ENCODE results near the gene LSAMP.

Gene LSAMP

GRCh38 chr3:116432795-116433194, 12.5 kb downstream of the LSAMP start:
- no peak for DNase-seq

DNA sequence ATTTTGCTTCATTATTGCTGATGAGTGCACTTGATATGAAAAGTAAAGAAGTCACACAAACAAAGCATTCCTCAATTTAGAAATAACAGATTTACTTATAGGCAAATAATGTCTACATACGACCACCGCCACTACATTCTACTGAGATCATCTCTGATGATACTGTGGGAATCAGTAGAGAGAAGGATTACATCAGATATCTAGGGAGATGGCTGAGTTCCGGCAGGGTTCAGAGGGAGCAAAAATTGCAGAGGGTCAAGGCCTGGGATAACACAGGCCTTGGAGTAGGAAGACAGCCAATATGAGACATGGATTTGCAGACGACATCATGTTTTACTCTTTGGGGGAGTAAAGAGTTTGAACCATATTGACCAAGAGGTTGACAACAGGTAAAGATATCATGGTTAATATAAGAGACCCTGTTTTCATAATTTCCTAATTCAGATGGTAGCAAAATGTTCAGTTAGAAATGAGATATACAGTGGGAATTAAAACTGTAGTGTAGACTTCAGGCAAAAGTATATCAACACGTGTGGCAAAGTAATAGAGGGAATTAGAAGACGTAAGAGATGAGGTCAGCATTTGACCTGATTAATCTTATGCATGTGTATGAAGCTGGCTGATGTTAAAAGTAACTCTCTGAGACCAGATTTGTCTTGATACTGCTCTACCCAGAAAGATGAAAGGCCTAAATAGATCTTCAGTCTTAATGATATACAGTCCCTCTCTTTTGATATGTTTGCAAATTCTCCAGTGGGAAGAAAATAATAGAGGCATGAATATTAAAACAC, 15.6 kb downstream of the LSAMP start:
- no peak for DNase-seq

GRCh38 chr3:116426036-116426435, 19.3 kb downstream of the LSAMP start:
- no peak for DNase-seq

- DNase-seq = no peak
Observed at GRCh38 chr3:116425126-116425525, 20.2 kb downstream of the LSAMP start.

DNA sequence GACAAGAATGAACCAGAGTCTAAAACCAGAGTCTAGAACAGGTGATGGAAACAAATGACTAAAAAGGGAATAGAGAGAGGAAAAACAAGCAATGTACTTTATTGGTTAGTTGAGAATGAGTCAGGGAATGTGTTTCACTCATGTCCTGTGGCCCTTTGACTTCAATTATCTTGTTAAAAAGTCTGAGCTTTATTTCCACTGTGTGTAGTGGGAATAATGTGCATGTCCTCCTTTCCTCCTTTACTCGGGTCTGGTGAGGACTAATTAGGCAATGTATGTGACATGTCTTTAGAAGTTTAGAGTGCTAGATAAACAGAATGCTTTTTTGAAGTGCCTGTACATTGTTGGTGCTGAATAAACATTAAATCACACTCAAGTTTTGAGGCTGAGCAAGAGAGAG, 21.3 kb downstream of the LSAMP start:
- DNase-seq = no peak

DNA sequence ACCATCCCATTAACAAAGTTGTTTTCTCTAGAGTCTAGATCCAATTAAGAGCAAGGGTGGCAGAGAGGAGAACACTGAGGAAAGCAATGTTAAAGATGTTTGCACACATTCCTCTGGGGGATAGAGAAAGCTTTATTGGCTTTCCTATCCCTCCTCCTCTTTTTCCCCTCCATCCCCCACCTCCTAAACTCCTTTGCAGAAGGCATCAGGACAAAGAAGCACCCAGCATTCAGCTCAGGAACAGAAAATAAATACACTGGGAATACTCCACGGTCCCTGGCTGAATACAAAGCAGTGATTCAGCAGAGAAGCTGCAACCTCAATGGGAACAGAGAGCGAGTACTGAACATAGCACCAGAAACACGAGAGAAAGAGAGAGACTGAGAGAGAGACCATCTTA, 21.9 kb downstream of the LSAMP start:
- DNase-seq = peak in 46 of 58 donors; percentile 3 to 92 (median 40)

DNA sequence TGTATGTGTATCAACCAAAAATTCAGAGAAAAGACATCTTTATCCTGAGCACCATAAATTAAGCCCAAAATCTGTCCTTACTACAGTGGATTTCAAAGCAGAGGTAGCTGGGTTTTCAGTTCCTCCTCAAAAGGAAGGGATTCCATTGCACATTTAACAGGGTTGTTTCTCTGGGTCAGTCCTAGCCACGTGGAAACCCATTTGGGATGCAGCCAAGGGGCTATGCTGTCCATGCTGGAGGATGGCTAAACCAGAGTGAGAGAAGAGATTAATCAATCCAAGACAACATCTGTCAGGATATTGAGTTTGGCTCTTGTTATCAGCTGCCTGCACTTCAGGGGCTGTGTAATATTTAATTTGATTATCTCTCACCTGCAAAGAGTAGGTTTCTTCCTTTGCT, 28.1 kb downstream of the LSAMP start:
- DNase-seq = no peak

DNA sequence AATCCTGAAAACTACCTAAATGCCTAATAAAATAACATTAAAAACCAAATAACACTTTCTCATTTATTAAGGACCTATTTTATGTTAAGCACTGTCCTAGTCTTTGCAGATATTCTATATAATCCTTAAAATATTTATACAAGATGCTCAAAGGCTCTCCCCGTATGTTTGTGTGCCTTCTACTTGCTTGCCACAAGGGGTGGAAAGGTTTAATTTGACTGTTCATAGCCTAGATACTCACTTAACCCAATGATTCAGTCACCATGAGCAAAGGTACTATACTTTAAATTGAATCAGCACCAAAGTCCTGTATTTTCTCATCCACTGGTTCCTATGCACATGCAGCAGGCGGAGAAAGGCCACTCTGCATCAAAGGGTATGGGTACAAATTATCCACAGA, 32.0 kb downstream of the LSAMP start:
- DNase-seq = no peak

GRCh38 chr3:116408473-116408872, 36.8 kb downstream of the LSAMP start:
- DNase-seq = no peak

- DNase-seq = no peak
Observed at GRCh38 chr3:116405231-116405630, 40.1 kb downstream of the LSAMP start.

DNA sequence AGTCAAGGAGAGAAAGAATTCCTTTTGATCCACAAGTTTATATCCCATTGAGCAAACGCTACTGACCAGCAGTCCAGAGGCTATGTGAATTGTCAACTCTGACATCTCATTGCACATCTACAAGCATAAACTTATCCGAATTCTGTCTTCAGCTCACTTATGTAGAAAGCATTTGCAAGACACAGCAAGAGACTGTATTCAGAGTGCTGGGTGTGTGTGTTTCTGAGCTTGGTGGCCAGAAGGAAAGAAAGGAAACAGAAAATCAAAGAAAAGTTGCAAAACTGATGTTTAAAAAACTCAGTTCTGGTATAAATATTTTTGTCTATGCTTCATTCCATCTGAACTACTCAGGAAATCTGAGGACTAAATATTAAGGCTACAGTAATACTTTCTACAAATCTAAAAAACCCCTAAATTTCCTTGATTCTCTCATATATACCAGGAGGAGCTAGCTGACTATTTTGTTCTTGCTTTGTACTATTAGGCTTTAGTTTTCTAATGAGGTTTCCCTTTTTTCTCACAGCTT, 45.5 kb downstream of the LSAMP start:
- DNase-seq = no peak

- no peak for DNase-seq
Observed at GRCh38 chr3:116394365-116394764, 50.9 kb downstream of the LSAMP start.

DNA sequence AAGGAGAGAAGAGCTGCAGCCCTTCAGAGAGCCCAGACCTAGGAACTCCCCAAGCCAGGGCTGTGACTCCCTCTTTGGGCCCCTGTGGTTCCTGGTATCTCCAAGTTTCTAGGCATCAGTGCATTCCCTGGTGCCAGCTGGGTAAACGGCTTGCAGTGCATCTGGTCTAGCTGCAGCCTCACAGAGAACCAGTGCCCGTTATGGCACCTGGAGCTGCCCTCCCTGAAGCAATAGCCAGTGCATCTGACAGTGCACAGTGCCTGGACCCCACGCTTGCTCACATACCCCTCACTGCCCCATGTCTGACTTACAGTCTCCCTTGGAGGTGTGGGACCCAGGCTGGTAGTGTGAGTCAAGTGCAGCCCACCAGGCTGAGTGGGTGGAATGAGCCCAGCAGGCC, 52.1 kb downstream of the LSAMP start:
- DNase-seq = no peak

DNA sequence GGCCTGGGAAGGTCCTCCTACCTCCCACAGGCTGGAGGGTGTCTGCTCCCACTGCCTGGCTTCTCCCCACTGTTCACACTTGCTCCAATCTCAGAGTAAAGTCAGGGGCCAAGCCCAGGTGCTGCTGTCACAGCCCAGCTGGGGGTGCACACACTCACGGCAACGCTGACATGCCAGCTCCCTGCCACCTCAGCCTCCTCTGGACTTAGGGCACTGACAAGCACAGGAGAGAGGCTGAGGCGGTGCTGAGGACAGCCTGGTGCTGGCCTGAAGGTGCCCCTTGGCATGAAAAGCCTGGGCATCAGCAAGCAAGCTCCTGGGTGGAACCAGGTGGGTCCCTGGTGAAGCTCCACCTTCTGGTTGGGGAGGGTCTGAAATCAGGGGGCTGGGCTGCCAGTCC, 53.0 kb downstream of the LSAMP start:
- no peak for DNase-seq

GRCh38 chr3:116391296-116392201, 53.7 kb downstream of the LSAMP start:
- DNase-seq = no peak

DNA sequence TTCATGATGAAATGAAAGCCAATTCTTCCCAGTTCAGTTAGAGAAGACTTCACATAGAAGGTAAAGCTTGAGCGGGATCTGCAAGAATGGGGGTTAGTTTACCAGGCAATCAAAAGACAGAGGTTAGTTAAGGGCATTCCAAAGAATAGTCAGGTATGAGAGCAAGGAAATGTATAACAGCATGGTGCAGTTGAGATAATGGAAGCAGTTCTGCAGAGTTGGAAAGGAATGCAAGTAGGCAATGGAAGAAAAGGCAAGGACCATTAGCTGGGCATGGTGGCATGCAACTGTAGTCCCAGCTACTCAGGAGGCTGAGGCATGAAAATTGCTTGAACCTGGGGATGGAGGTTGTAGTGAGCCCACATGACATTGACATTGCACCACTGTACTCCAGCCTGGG, 55.0 kb downstream of the LSAMP start:
- no peak for DNase-seq

- peak in 2 of 58 donors; percentile 8 to 11 for DNase-seq
Observed at GRCh38 chr3:116388867-116389385, 56.4 kb downstream of the LSAMP start.

DNA sequence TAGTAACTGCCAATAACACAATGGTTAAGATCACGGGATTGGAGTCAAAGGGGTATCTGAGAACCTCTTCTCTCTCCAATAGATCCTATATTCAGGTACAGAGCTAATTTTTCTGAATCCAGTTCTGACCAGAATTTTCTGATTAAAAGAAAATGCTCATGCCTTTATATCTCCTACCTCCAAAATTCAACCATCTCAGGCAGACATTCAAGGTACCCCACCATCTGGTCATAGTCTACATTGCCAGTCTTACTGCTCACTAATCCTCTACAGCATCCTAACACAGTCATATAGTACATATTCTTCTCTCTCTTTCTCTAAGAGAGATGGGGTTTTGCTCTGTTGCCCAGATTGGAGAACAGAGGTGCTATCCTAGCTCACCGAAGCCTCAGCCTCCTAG, 59.1 kb downstream of the LSAMP start:
- DNase-seq = no peak

- DNase-seq = no peak
Observed at GRCh38 chr3:116384717-116385116, 60.6 kb downstream of the LSAMP start.

- DNase-seq = no peak
Observed at GRCh38 chr3:116378077-116378476, 67.2 kb downstream of the LSAMP start.

- DNase-seq = no peak
Observed at GRCh38 chr3:116374901-116375300, 70.4 kb downstream of the LSAMP start.

- DNase-seq = no peak
Observed at GRCh38 chr3:116367761-116368395, 77.4 kb downstream of the LSAMP start.
